HCT116 (cell line): Measurements from ENCODE around the gene STK32B.

Experiments used
- CEBPB ChIP-seq: IDR thresholded peaks from 2 replicates; pipeline ENCODE4 v1.6.1; 2012; ENCODE audit warnings: low read depth
- CTCF ChIP-seq, 3 experiments: fragments of 200-600 bp in 1 of 3; sonication (generic) in 1 of 3; IDR thresholded peaks in 2 of 3; conservative IDR thresholded peaks in 1 of 3; 2 replicates each; pipeline ENCODE4 v1.5.1; 2012 to 2017; ENCODE audit warnings: low read depth in 2 of 3, low read length in 2 of 3, antibody characterized with exemption in 1 of 3, borderline replicate concordance in 1 of 3, control low read depth in 1 of 3, mild to moderate bottlenecking in 1 of 3, mixed read lengths in 1 of 3, mixed run types in 1 of 3, moderate library complexity in 1 of 3; ENCODE audit not compliant: insufficient read depth in 1 of 3
- EZH2phosphoT487 ChIP-seq: fragments of 200-600 bp; IDR thresholded peaks from 2 replicates; pipeline ENCODE4 v1.6.1; 2018; ENCODE audit warnings: antibody characterized with exemption, borderline replicate concordance
- RAD21 ChIP-seq: IDR thresholded peaks from 2 replicates; pipeline ENCODE4 v1.6.1; 2012; ENCODE audit warnings: low read depth, mild to moderate bottlenecking
- YY1 ChIP-seq: IDR thresholded peaks from 2 replicates; pipeline ENCODE4 v1.6.1; 2011; ENCODE audit warnings: low read length, low read depth, moderate library complexity, mild to moderate bottlenecking; ENCODE audit not compliant: insufficient replicate concordance; ENCODE audit errors: extremely low read depth
- TF ChIP-seq, protein P1 (sequence below): IDR thresholded peaks from 2 replicates; pipeline ENCODE4 v1.6.1; 2011; ENCODE audit warnings: mild to moderate bottlenecking, low read length, moderate library complexity; ENCODE audit not compliant: insufficient replicate concordance; ENCODE audit errors: extremely low read depth

- no peak for TF ChIP-seq CTCF (IDR thresholded peaks at IDR 0.05 in 2 of 3, conservative IDR thresholded peaks at IDR 0.05 in 1 of 3; ENCODE audit: borderline replicate concordance in 1 of 3, insufficient read depth in 1 of 3, low read depth in 2 of 3, low read length in 2 of 3)
- no peak for TF ChIP-seq EZH2phosphoT487
- no peak for TF ChIP-seq YY1
- TF ChIP-seq RAD21: no peak
- TF ChIP-seq, protein P1, sequence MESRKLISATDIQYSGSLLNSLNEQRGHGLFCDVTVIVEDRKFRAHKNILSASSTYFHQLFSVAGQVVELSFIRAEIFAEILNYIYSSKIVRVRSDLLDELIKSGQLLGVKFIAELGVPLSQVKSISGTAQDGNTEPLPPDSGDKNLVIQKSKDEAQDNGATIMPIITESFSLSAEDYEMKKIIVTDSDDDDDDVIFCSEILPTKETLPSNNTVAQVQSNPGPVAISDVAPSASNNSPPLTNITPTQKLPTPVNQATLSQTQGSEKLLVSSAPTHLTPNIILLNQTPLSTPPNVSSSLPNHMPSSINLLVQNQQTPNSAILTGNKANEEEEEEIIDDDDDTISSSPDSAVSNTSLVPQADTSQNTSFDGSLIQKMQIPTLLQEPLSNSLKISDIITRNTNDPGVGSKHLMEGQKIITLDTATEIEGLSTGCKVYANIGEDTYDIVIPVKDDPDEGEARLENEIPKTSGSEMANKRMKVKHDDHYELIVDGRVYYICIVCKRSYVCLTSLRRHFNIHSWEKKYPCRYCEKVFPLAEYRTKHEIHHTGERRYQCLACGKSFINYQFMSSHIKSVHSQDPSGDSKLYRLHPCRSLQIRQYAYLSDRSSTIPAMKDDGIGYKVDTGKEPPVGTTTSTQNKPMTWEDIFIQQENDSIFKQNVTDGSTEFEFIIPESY: no peak
- TF ChIP-seq CEBPB: no peak
Observed at GRCh38 chr4:5165420-5166369, 114.4 kb downstream of the STK32B start.
